Measurements from ENCODE around the gene STAU1.

Gene STAU1

GRCh38 chr20:49074521-49074920 is 113.6 kb downstream of the STAU1 start:
- DNase-seq = no peak

All from anterior cingulate cortex (tissue), 58 donors.